Endothelial cell of umbilical vein (primary cell): ENCODE data around the gene YARS1. TPM values are rescaled to one million over a fixed set of nuclear protein-coding genes. Genes with fewer than 3 reads are reported as not detected.

Experiments
- BruUV-seq: library from RNA; stranded (reverse); fragments of 400-500 nt; replicated peaks from 2 replicates; lab custom pipeline; 2021; lab: Mats Ljungman, UMichigan
- CTCF ChIA-PET: fragments of 300-600, 350-600 bp; sonication (Branson Sonifier 250); formaldehyde crosslinking; loops from one replicate; lab custom pipeline; 2021; ENCODE audit warnings: antibody characterized with exemption, inconsistent platforms; lab: Charles Lee
- POLR2A ChIA-PET: fragments of 300-600, 350-600 bp; sonication (Branson Sonifier 250); formaldehyde crosslinking; loops from one replicate; lab custom pipeline; 2021; ENCODE audit warnings: antibody characterized with exemption, inconsistent platforms; lab: Charles Lee
- DNase-seq: peaks from one replicate; pipeline ENCODE4 v3.0.0-alpha.2; 2011; ENCODE audit warnings: low read depth, low spot score
- FAIRE-seq: peaks from 2 replicates; lab custom pipeline; 2011; peaks lifted over from hg19 to GRCh38; lab: Jason Lieb, UNC
- H2AFZ ChIP-seq: 2 replicates; pipeline ENCODE4 v1.6.0; 2012; ENCODE audit warnings: low read depth, low read length, control low read depth, inconsistent platforms
- H3K27ac ChIP-seq: 2 replicates; pipeline ENCODE4 v1.5.1; 2011; ENCODE audit warnings: low read depth, mild to moderate bottlenecking, control low read depth, low read length, moderate library complexity; ENCODE audit not compliant: insufficient read depth
- H3K27me3 ChIP-seq, 2 experiments: 2 replicates each; pipeline versions ENCODE4 v1.6.0 to v1.6.1; 2011; ENCODE audit warnings: low read length in 2 of 2, mixed read lengths in 1 of 2; ENCODE audit not compliant: control insufficient read depth in 2 of 2, insufficient read depth in 2 of 2
- H3K36me3 ChIP-seq, 2 experiments: 2 replicates in 1 of 2; 3 replicates in 1 of 2; pipeline ENCODE4 v1.5.1; 2011; ENCODE audit warnings: low read length in 2 of 2, mild to moderate bottlenecking in 1 of 2, moderate library complexity in 1 of 2; ENCODE audit not compliant: control insufficient read depth in 2 of 2, insufficient read depth in 2 of 2; ENCODE audit errors: extremely low read depth in 1 of 2
- H3K4me1 ChIP-seq: 3 replicates; pipeline ENCODE4 v1.5.1; 2011; ENCODE audit warnings: mild to moderate bottlenecking, low read length; ENCODE audit not compliant: control insufficient read depth, insufficient read depth; ENCODE audit errors: extremely low read depth
- H3K4me2 ChIP-seq: 2 replicates; pipeline ENCODE4 v1.6.1; 2011; ENCODE audit warnings: low read length, control low read depth, mixed read lengths; ENCODE audit not compliant: insufficient read depth
- H3K4me3 ChIP-seq, 3 experiments: fragments of 200-600 bp in 1 of 3; sonication (generic), shearing (Covaris generic) in 1 of 3; replicated peaks in 1 of 3; 2 replicates each; pipeline ENCODE4 v1.5.1; 2011 to 2016; ENCODE audit warnings: control low read depth in 3 of 3, low read length in 3 of 3, mild to moderate bottlenecking in 2 of 3, inconsistent platforms in 1 of 3, low read depth in 1 of 3, moderate library complexity in 1 of 3; ENCODE audit not compliant: insufficient read depth in 1 of 3
- H3K79me2 ChIP-seq: 2 replicates; pipeline ENCODE4 v1.6.0; 2012; ENCODE audit warnings: low read length, inconsistent platforms; ENCODE audit not compliant: control insufficient read depth, insufficient read depth
- H3K9ac ChIP-seq: replicated peaks from 2 replicates; pipeline ENCODE3; 2011; ENCODE audit warnings: low read length, control low read depth; ENCODE audit not compliant: insufficient read depth; ENCODE audit errors: extremely low read depth
- H3K9me1 ChIP-seq: replicated peaks from 3 replicates; pipeline ENCODE4 v1.6.0; 2011; ENCODE audit warnings: mild to moderate bottlenecking, low read length; ENCODE audit not compliant: control insufficient read depth, insufficient read depth; ENCODE audit errors: extremely low read depth
- H3K9me3 ChIP-seq: replicated peaks from 2 replicates; pipeline ENCODE4 v1.5.1; 2012; ENCODE audit warnings: low read length, inconsistent platforms; ENCODE audit not compliant: control insufficient read depth, insufficient read depth
- H4K20me1 ChIP-seq: replicated peaks from 2 replicates; pipeline ENCODE3; 2011; ENCODE audit warnings: mild to moderate bottlenecking, low read length; ENCODE audit not compliant: control insufficient read depth, insufficient read depth; ENCODE audit errors: extremely low read depth
- CTCF ChIP-seq, 2 donors: IDR thresholded peaks; 1 replicate in 1 of 2; 2 replicates in 1 of 2; pipeline ENCODE4 v1.5.1; 2011; ENCODE audit warnings: low read length in 2 of 2, mild to moderate bottlenecking in 2 of 2, moderate library complexity in 2 of 2, control low read depth in 1 of 2, inconsistent platforms in 1 of 2, low read depth in 1 of 2; ENCODE audit not compliant: insufficient read depth in 1 of 2; ENCODE audit errors: extremely low read depth in 1 of 2
- EZH2 ChIP-seq: IDR thresholded peaks from 2 replicates; pipeline ENCODE4 v1.6.1; 2012; ENCODE audit warnings: borderline replicate concordance, low read depth, mild to moderate bottlenecking, moderate library complexity, low read length, inconsistent platforms; ENCODE audit not compliant: severe bottlenecking
- FOS ChIP-seq: IDR thresholded peaks from 2 replicates; pipeline ENCODE4 v1.6.1; 2011; ENCODE audit warnings: mild to moderate bottlenecking, low read length, moderate library complexity, borderline replicate concordance; ENCODE audit not compliant: insufficient read depth
- JUN ChIP-seq: IDR thresholded peaks from 2 replicates; pipeline ENCODE4 v1.6.1; 2011; ENCODE audit warnings: borderline replicate concordance, low read depth; ENCODE audit not compliant: insufficient read length, insufficient read depth
- MAX ChIP-seq: IDR thresholded peaks from 2 replicates; pipeline ENCODE4 v1.6.1; 2011; ENCODE audit not compliant: insufficient read depth, insufficient read length
- MYC ChIP-seq: IDR thresholded peaks from one replicate; pipeline ENCODE4 v1.6.1; 2011; ENCODE audit warnings: mild to moderate bottlenecking, low read depth, low read length
- dilution Hi-C: fragments of 300-500 bp; cut with MboI; formaldehyde crosslinking; loops from one replicate; pipeline ENCODE4 v1.15.0; 2019; ENCODE audit warnings: low sequenced_read_pairs; ENCODE audit not compliant: extremely low pct_ligation_motif_present
- intact Hi-C: fragments of 100-400 bp; cut with micrococcal nuclease; formaldehyde crosslinking; loops from one replicate; pipeline ENCODE4 v1.10.0; 2022
- polyA plus RNA-seq, 4 experiments: library from polyadenylated mRNA; depleted of rRNA in 3 of 4; stranded (reverse) in 3 of 4; unstranded in 1 of 4; fragments of >200 nt; gene quantifications; 2 replicates each; pipeline versions ENCODE4 v1.2.1 to v1.2.3, GENCODE V29; 2011 to 2012; ENCODE audit warnings: missing spikeins in 1 of 4
- total RNA-seq: library from RNA; stranded (reverse); gene quantifications from 2 replicates; pipeline ENCODE4 v1.2.3, GENCODE V29; 2021

YARS1 gene
- total and polyA plus RNA-seq, 2 donors (not counting 3 experiments of a cell fraction or from before 2014, with no cell fraction given) = 38.2 to 144 TPM

DNA sequence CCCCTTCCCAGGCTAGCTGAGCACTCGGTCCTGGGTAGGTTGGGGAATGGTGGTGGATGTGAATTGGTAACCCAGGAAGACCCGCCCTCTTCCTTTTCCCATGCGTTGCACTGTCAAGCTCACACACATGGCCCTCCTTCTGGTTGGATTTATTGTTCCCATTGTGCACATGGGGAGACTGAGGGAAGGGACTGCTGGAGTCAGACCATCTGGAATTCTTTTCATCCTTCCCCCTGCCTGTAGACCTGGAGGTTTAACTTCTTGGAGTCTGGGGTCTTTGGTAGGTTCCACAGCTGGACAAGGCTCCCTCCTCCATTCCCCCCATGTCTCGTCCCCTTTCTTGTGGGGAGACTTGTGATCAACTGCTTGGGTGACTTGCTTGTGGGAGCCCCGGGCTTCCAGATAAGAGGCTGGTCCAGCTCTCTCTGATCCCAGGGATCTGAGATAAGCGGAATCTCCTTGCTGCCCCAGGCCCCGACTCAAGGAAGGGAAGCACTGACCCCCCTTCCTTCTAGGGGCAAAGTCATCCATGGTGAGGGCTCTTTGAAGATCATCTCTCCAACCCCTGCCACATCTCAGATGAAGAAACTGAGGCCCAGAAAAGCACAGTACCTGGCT lies 58.9 kb downstream of the YARS1 start:
- ChIA-PET CTCF (interaction anchor here (1.2 to 4.5 kb wide), 4 partner anchors 11 to 46 kb away, joined by 4 to 24 read pairs (median 12); no protein-coding TSS in a partner anchor), POLR2A (no interaction called here)

More for the DNA sequence above, 58.9 kb downstream of the YARS1 start:
- no peaks in the 10 kb centered on the region for H3K36me3 ChIP-seq
- intact Hi-C loops (no loop called here), dilution Hi-C loops (no loop called here)
- no peak for FAIRE-seq
- no TSS peak for BruUV-seq
- no peak overlapping the region for H3K4me2 ChIP-seq
- no peaks in the 10 kb centered on the region for H3K79me2 ChIP-seq
- peaks cover 2% of the 10 kb centered on the region for H3K4me1 ChIP-seq
- H2AFZ ChIP-seq = no peak overlapping the region
- DNase-seq = no peak
- no peaks in the 10 kb centered on the region for H3K9me1 ChIP-seq
- H3K9me3 ChIP-seq = no peaks in the 10 kb centered on the region
- no peaks in the 10 kb centered on the region for H4K20me1 ChIP-seq
- no peak overlapping the region for H3K27ac ChIP-seq
- no peak overlapping the region for H3K4me3 ChIP-seq
- TF ChIP-seq EZH2 (no peak), JUN (no peak), MYC (no peak), FOS (no peak), CTCF (IDR thresholded peaks at IDR 0.05; ENCODE audit: extremely low read depth in 1 of 2, insufficient read depth in 1 of 2, low read depth in 1 of 2, low read length in 2 of 2) (no peak), MAX (no peak)
- H3K9ac ChIP-seq = no peak overlapping the region
- H3K27me3 ChIP-seq = peaks cover 0 to 4% of the 10 kb centered on the region in 2 experiments
